Body of pancreas (tissue), 4 donors: ENCODE measurements around the gene CFAP157.

ENCODE experiments used
- POLR2A ChIP-seq, 3 donors: fragments of 450-650 bp; IDR thresholded peaks; one replicate each; pipeline ENCODE4 v1.6.1; 2016; ENCODE audit warnings: antibody characterized with exemption in 3 of 3, mild to moderate bottlenecking in 2 of 3
- TF ChIP-seq, protein P1 (sequence below), 7 experiments: fragments of 450-650 bp in 4 of 7; fragments of 200-600 bp in 3 of 7; sonication (generic) in 3 of 7; IDR thresholded peaks; one replicate each; pipeline ENCODE4 v1.5.1; 2016 to 2019; ENCODE audit warnings: antibody characterized with exemption in 7 of 7

GRCh38 chr9:127710204-127710783 lies 3.5 kb downstream of the CFAP157 start:
- TF ChIP-seq, protein P1, sequence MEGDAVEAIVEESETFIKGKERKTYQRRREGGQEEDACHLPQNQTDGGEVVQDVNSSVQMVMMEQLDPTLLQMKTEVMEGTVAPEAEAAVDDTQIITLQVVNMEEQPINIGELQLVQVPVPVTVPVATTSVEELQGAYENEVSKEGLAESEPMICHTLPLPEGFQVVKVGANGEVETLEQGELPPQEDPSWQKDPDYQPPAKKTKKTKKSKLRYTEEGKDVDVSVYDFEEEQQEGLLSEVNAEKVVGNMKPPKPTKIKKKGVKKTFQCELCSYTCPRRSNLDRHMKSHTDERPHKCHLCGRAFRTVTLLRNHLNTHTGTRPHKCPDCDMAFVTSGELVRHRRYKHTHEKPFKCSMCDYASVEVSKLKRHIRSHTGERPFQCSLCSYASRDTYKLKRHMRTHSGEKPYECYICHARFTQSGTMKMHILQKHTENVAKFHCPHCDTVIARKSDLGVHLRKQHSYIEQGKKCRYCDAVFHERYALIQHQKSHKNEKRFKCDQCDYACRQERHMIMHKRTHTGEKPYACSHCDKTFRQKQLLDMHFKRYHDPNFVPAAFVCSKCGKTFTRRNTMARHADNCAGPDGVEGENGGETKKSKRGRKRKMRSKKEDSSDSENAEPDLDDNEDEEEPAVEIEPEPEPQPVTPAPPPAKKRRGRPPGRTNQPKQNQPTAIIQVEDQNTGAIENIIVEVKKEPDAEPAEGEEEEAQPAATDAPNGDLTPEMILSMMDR (IDR thresholded peaks at IDR 0.05), result no peak
- no peak for TF ChIP-seq POLR2A (IDR thresholded peaks at IDR 0.05)
